Astrocyte (in vitro differentiated cells and primary cell): ENCODE results near the gene ILKAP. TPM values are rescaled to one million over a fixed set of nuclear protein-coding genes. Genes with fewer than 3 reads are reported as not detected.
A peak's percentile ranks its signal among the peaks of the same experiment; 100 is the strongest.

Experiments used
- DNase-seq: peaks from one replicate; pipeline ENCODE4 v3.0.0-alpha.2; 2010; ENCODE audit warnings: low read depth
- FAIRE-seq: peaks from 2 replicates; lab custom pipeline; 2011; peaks lifted over from hg19 to GRCh38; lab: Jason Lieb, UNC
- H2AFZ ChIP-seq: 2 replicates; pipeline ENCODE4 v1.6.0; 2012; ENCODE audit warnings: low read depth, low read length, inconsistent platforms
- H3K27ac ChIP-seq: 2 replicates; pipeline ENCODE4 v1.5.1; 2011; ENCODE audit warnings: low read depth, low read length, inconsistent platforms
- H3K27me3 ChIP-seq: 2 replicates; pipeline ENCODE4 v1.6.0; 2011; ENCODE audit warnings: low read length, inconsistent platforms; ENCODE audit not compliant: insufficient read depth
- H3K36me3 ChIP-seq: 2 replicates; pipeline ENCODE4 v1.5.1; 2011; ENCODE audit warnings: low read length, inconsistent platforms; ENCODE audit not compliant: insufficient read depth
- H3K4me1 ChIP-seq: 2 replicates; pipeline ENCODE4 v1.5.1; 2011; ENCODE audit warnings: low read length, inconsistent platforms; ENCODE audit not compliant: insufficient read depth
- H3K4me2 ChIP-seq: 2 replicates; pipeline ENCODE4 v1.6.0; 2012; ENCODE audit warnings: low read length, inconsistent platforms
- H3K4me3 ChIP-seq: 2 replicates; pipeline ENCODE4 v1.5.1; 2011; ENCODE audit warnings: low read depth, mild to moderate bottlenecking, low read length, inconsistent platforms; ENCODE audit not compliant: insufficient read depth
- H3K79me2 ChIP-seq: 2 replicates; pipeline ENCODE4 v1.6.0; 2012; ENCODE audit warnings: mild to moderate bottlenecking, low read length, inconsistent platforms; ENCODE audit not compliant: insufficient read depth
- H3K9ac ChIP-seq: 2 replicates; pipeline ENCODE4 v1.6.0; 2012; ENCODE audit warnings: mild to moderate bottlenecking, low read length, inconsistent platforms
- H3K9me3 ChIP-seq: 2 replicates; pipeline ENCODE4 v1.5.1; 2012; ENCODE audit warnings: low read depth, mild to moderate bottlenecking, low read length, inconsistent platforms; ENCODE audit not compliant: insufficient read depth
- H4K20me1 ChIP-seq: 2 replicates; pipeline ENCODE4 v1.6.0; 2012; ENCODE audit warnings: low read length, inconsistent platforms; ENCODE audit not compliant: insufficient read depth
- H3K27ac Mint-ChIP-seq: one replicate; pipeline ENCODE4 v1.8.0; 2021; ENCODE audit warnings: mild to moderate bottlenecking, mixed read lengths; ENCODE audit not compliant: unreplicated experiment
- H3K27me3 Mint-ChIP-seq: one replicate; pipeline ENCODE4 v1.8.0; 2021; ENCODE audit warnings: low read depth, mixed read lengths; ENCODE audit not compliant: unreplicated experiment
- H3K36me3 Mint-ChIP-seq: one replicate; pipeline ENCODE4 v1.8.0; 2021; ENCODE audit warnings: low read depth, mixed read lengths; ENCODE audit not compliant: unreplicated experiment
- H3K4me1 Mint-ChIP-seq: one replicate; pipeline ENCODE4 v1.8.0; 2021; ENCODE audit warnings: low read depth, mixed read lengths; ENCODE audit not compliant: unreplicated experiment
- H3K4me3 Mint-ChIP-seq: one replicate; pipeline ENCODE4 v1.8.0; 2021; ENCODE audit warnings: mild to moderate bottlenecking, moderate library complexity, mixed read lengths; ENCODE audit not compliant: unreplicated experiment
- H3K9me3 Mint-ChIP-seq: one replicate; pipeline ENCODE4 v1.8.0; 2021; ENCODE audit warnings: mild to moderate bottlenecking, mixed read lengths; ENCODE audit not compliant: unreplicated experiment
- CTCF ChIP-seq: IDR thresholded peaks from 2 replicates; pipeline ENCODE4 v1.5.1; 2011; ENCODE audit warnings: low read depth, mild to moderate bottlenecking, inconsistent platforms, low read length, moderate library complexity; ENCODE audit not compliant: insufficient read depth
- EZH2 ChIP-seq: IDR thresholded peaks from 2 replicates; pipeline ENCODE4 v1.6.1; 2012; ENCODE audit warnings: mild to moderate bottlenecking, low read length, inconsistent platforms; ENCODE audit not compliant: insufficient read depth
- total RNA-seq: library from RNA; stranded (reverse); gene quantifications from 2 replicates; pipeline ENCODE4 v1.2.1, GENCODE V29; 2021

ILKAP gene
- total RNA-seq, 1 donor from 2014 or later, result 32.3 TPM

GRCh38 chr2:238238766-238239542 is 35.5 kb upstream of the ILKAP start:
- Histone ChIP-seq H2AFZ (peak overlapping the region; percentile 52), H3K36me3 (no peaks in the 10 kb centered on the region), H3K27me3 (peaks cover 13% of the 10 kb centered on the region), H3K9me3 (peaks cover 5% of the 10 kb centered on the region), H3K9ac (no peak overlapping the region), H3K4me2 (peak overlapping the region; percentile 46), H3K27ac (no peak overlapping the region), H3K79me2 (no peaks in the 10 kb centered on the region), H3K4me1 (no peaks in the 10 kb centered on the region), H4K20me1 (no peaks in the 10 kb centered on the region), H3K4me3 (no peak overlapping the region)
- TF ChIP-seq EZH2, result peak; percentile 95
- no peak for TF ChIP-seq CTCF
- FAIRE-seq, result no peak
- peaks cover 4% of the 10 kb centered on the region for H3K9me3 Mint-ChIP-seq
- peaks cover 2% of the 10 kb centered on the region for H3K36me3 Mint-ChIP-seq
- no peak for DNase-seq
- no peak overlapping the region for H3K27ac Mint-ChIP-seq
- H3K4me1 Mint-ChIP-seq, result peaks cover 8% of the 10 kb centered on the region
- no peak overlapping the region for H3K4me3 Mint-ChIP-seq
- peaks cover 35% of the 10 kb centered on the region for H3K27me3 Mint-ChIP-seq

DNA sequence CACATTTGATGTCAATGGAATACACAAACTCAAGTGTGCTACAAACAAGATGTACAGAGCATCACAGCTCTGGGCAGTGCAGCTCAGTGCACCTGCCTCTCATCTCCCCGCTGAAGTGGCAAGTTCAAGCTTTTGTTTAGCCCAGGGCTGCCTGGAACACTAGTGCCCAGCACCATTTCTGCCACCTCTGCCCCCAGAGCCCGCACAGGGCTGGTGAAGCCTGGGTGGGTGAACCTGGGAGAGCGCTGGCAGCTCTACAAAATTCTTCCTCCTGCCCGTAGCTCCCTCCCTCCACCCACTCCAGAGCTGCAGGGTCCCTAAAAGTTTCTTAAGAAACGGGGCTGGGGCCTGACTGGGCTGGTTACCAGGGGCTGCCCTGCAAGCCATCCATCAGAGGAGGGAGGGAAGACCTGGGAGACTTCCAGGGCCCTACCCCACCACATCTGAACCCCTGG is 34.8 kb upstream of the ILKAP start:
- no peak for DNase-seq
- no peak for TF ChIP-seq CTCF
- no peak for TF ChIP-seq EZH2
- peaks cover 2% of the 10 kb centered on the region for H3K36me3 Mint-ChIP-seq
- Histone ChIP-seq H3K9ac (no peak overlapping the region), H3K4me1 (no peaks in the 10 kb centered on the region), H3K9me3 (peaks cover 5% of the 10 kb centered on the region), H4K20me1 (no peaks in the 10 kb centered on the region), H3K27me3 (peaks cover 13% of the 10 kb centered on the region), H3K36me3 (no peaks in the 10 kb centered on the region), H2AFZ (no peak overlapping the region), H3K79me2 (no peaks in the 10 kb centered on the region), H3K4me3 (no peak overlapping the region), H3K4me2 (no peak overlapping the region), H3K27ac (no peak overlapping the region)
- H3K4me3 Mint-ChIP-seq, result peak overlapping the region; percentile 64
- no peak for FAIRE-seq
- peaks cover 39% of the 10 kb centered on the region for H3K27me3 Mint-ChIP-seq
- no peak overlapping the region for H3K27ac Mint-ChIP-seq
- H3K4me1 Mint-ChIP-seq, result peaks cover 8% of the 10 kb centered on the region
- peaks cover 4% of the 10 kb centered on the region for H3K9me3 Mint-ChIP-seq
